ENCODE results near the gene LGALS7B. TPM values are rescaled to one million over a fixed set of nuclear protein-coding genes. Genes with fewer than 3 reads are reported as not detected.

LGALS7B gene
- total RNA-seq (1 to 10 TPM in 1 of 2 donors, not detected in 1; 1.9 TPM), polyA plus RNA-seq (ENCODE audit: insufficient read length in 2 of 2) (1 to 10 TPM in 1 of 2 donors, not detected in 1; 2.6 TPM)
- long read RNA-seq, donor 1, partial matches to known transcripts = 0 of 1 reads
- long read RNA-seq, donor 1, other reads (novel, unspliced or antisense) = 0 of 1 reads
- long read RNA-seq, donor 2 = 0 reads
- long read RNA-seq, donor 3 = 0 reads
- long read RNA-seq, donor 4, partial matches to known transcripts = 0 of 2 reads
- long read RNA-seq, donor 4, other reads (novel, unspliced or antisense) = 0 of 2 reads

GRCh38 chr19:38788478-38789243, at the start of gene LGALS7B:
LGALS7B (plus strand) TSS chr19:38789200; CDS start chr19:38789227, 27 bp downstream.
- Histone ChIP-seq H3K27me3 (ENCODE audit: control insufficient read depth, insufficient read depth, low read length) (peaks cover 4% of the 10 kb centered on the region), H3K36me3 (ENCODE audit: control insufficient read depth, insufficient read depth, low read length) (no peaks in the 10 kb centered on the region), H3K4me3 (ENCODE audit: low read depth, low read length) (no peak within 1 kb of the TSS), H3K27ac (ENCODE audit: low read depth, low read length) (no peak within 1 kb of the TSS), H3K4me1 (ENCODE audit: control insufficient read depth, insufficient read depth, low read length) (peaks cover 9% of the 10 kb centered on the region), H3K9me3 (ENCODE audit: control insufficient read depth, insufficient read depth, low read length) (no peaks in the 10 kb centered on the region)
- DNase-seq (ENCODE audit: low read depth in 4 of 6, low spot score in 6 of 6) = no peak
- WGBS (ENCODE audit: insufficient coverage) = 54% methylated on average over 8 of the region's 17 CpGs

- Histone ChIP-seq H3K36me3 (ENCODE audit: control insufficient read depth, insufficient read depth, low read length) (no peaks in the 10 kb centered on the region), H3K4me3 (ENCODE audit: low read depth, low read length) (no peak overlapping the region), H3K27me3 (ENCODE audit: control insufficient read depth, insufficient read depth, low read length) (peaks cover 15% of the 10 kb centered on the region), H3K27ac (ENCODE audit: low read depth, low read length) (no peak overlapping the region), H3K9me3 (ENCODE audit: control insufficient read depth, insufficient read depth, low read length) (no peaks in the 10 kb centered on the region), H3K4me1 (ENCODE audit: control insufficient read depth, insufficient read depth, low read length) (peaks cover 15% of the 10 kb centered on the region)
- WGBS (ENCODE audit: insufficient coverage) = 83% methylated on average over 12 of the region's 16 CpGs
- no peak for DNase-seq (ENCODE audit: low read depth in 4 of 6, low spot score in 6 of 6)
Observed at GRCh38 chr19:38739440-38740256, 49.4 kb upstream of the LGALS7B start.

GRCh38 chr19:38740257-38740592, 48.8 kb upstream of the LGALS7B start:
- Histone ChIP-seq H3K9me3 (ENCODE audit: control insufficient read depth, insufficient read depth, low read length) (no peaks in the 10 kb centered on the region), H3K27me3 (ENCODE audit: control insufficient read depth, insufficient read depth, low read length) (peaks cover 13% of the 10 kb centered on the region), H3K36me3 (ENCODE audit: control insufficient read depth, insufficient read depth, low read length) (no peaks in the 10 kb centered on the region), H3K27ac (ENCODE audit: low read depth, low read length) (no peak overlapping the region), H3K4me1 (ENCODE audit: control insufficient read depth, insufficient read depth, low read length) (peaks cover 9% of the 10 kb centered on the region), H3K4me3 (ENCODE audit: low read depth, low read length) (no peak overlapping the region)
- no peak for DNase-seq (ENCODE audit: low read depth in 4 of 6, low spot score in 6 of 6)
- whole genome bisulfite sequencing (ENCODE audit: insufficient coverage) = 91% methylated on average over 6 of the region's 9 CpGs

- H3K27ac ChIP-seq (ENCODE audit: low read depth, low read length) = no peak overlapping the region
- no peak overlapping the region for H3K4me3 ChIP-seq (ENCODE audit: low read depth, low read length)
- WGBS (ENCODE audit: insufficient coverage) = 100% methylated on average over 2 of the region's 2 CpGs
- peaks cover 12% of the 10 kb centered on the region for H3K27me3 ChIP-seq (ENCODE audit: control insufficient read depth, insufficient read depth, low read length)
- no peaks in the 10 kb centered on the region for H3K36me3 ChIP-seq (ENCODE audit: control insufficient read depth, insufficient read depth, low read length)
- peaks cover 7% of the 10 kb centered on the region for H3K4me1 ChIP-seq (ENCODE audit: control insufficient read depth, insufficient read depth, low read length)
- H3K9me3 ChIP-seq (ENCODE audit: control insufficient read depth, insufficient read depth, low read length) = no peaks in the 10 kb centered on the region
- DNase-seq (ENCODE audit: low read depth in 4 of 6, low spot score in 6 of 6) = no peak
Observed at GRCh38 chr19:38740932-38741331, 48.1 kb upstream of the LGALS7B start.

- Histone ChIP-seq H3K36me3 (ENCODE audit: control insufficient read depth, insufficient read depth, low read length) (no peaks in the 10 kb centered on the region), H3K9me3 (ENCODE audit: control insufficient read depth, insufficient read depth, low read length) (no peaks in the 10 kb centered on the region), H3K27me3 (ENCODE audit: control insufficient read depth, insufficient read depth, low read length) (peaks cover 7% of the 10 kb centered on the region), H3K4me3 (ENCODE audit: low read depth, low read length) (no peak overlapping the region), H3K27ac (ENCODE audit: low read depth, low read length) (no peak overlapping the region), H3K4me1 (ENCODE audit: control insufficient read depth, insufficient read depth, low read length) (peaks cover under 1% of the 10 kb centered on the region)
- 96% methylated on average over 15 of the region's 15 CpGs for WGBS (ENCODE audit: insufficient coverage)
- DNase-seq (ENCODE audit: low read depth in 4 of 6, low spot score in 6 of 6) = no peak
Observed at GRCh38 chr19:38741670-38742069, 47.3 kb upstream of the LGALS7B start.

- WGBS (ENCODE audit: insufficient coverage) = 95% methylated on average over 9 of the region's 9 CpGs
- Histone ChIP-seq H3K36me3 (ENCODE audit: control insufficient read depth, insufficient read depth, low read length) (no peaks in the 10 kb centered on the region), H3K27me3 (ENCODE audit: control insufficient read depth, insufficient read depth, low read length) (peaks cover 5% of the 10 kb centered on the region), H3K4me3 (ENCODE audit: low read depth, low read length) (no peak overlapping the region), H3K9me3 (ENCODE audit: control insufficient read depth, insufficient read depth, low read length) (no peaks in the 10 kb centered on the region), H3K27ac (ENCODE audit: low read depth, low read length) (no peak overlapping the region), H3K4me1 (ENCODE audit: control insufficient read depth, insufficient read depth, low read length) (no peaks in the 10 kb centered on the region)
- no peak for DNase-seq (ENCODE audit: low read depth in 4 of 6, low spot score in 6 of 6)
Observed at GRCh38 chr19:38742296-38742695, 46.7 kb upstream of the LGALS7B start.

- 74% methylated on average over 6 of the region's 6 CpGs for WGBS (ENCODE audit: insufficient coverage)
- no peaks in the 10 kb centered on the region for H3K36me3 ChIP-seq (ENCODE audit: control insufficient read depth, insufficient read depth, low read length)
- no peak overlapping the region for H3K27ac ChIP-seq (ENCODE audit: low read depth, low read length)
- H3K4me1 ChIP-seq (ENCODE audit: control insufficient read depth, insufficient read depth, low read length) = no peaks in the 10 kb centered on the region
- no peaks in the 10 kb centered on the region for H3K27me3 ChIP-seq (ENCODE audit: control insufficient read depth, insufficient read depth, low read length)
- no peak overlapping the region for H3K4me3 ChIP-seq (ENCODE audit: low read depth, low read length)
- DNase-seq (ENCODE audit: low read depth in 4 of 6, low spot score in 6 of 6) = no peak
- H3K9me3 ChIP-seq (ENCODE audit: control insufficient read depth, insufficient read depth, low read length) = no peaks in the 10 kb centered on the region
Observed at GRCh38 chr19:38742906-38743305, 46.1 kb upstream of the LGALS7B start.

GRCh38 chr19:38743394-38744297, 45.4 kb upstream of the LGALS7B start:
- Histone ChIP-seq H3K4me1 (ENCODE audit: control insufficient read depth, insufficient read depth, low read length) (no peaks in the 10 kb centered on the region), H3K27ac (ENCODE audit: low read depth, low read length) (no peak overlapping the region), H3K4me3 (ENCODE audit: low read depth, low read length) (no peak overlapping the region), H3K36me3 (ENCODE audit: control insufficient read depth, insufficient read depth, low read length) (no peaks in the 10 kb centered on the region), H3K9me3 (ENCODE audit: control insufficient read depth, insufficient read depth, low read length) (no peaks in the 10 kb centered on the region), H3K27me3 (ENCODE audit: control insufficient read depth, insufficient read depth, low read length) (no peaks in the 10 kb centered on the region)
- 66% methylated on average over 19 of the region's 20 CpGs for WGBS (ENCODE audit: insufficient coverage)
- DNase-seq (ENCODE audit: low read depth in 4 of 6, low spot score in 6 of 6) = no peak

GRCh38 chr19:38744298-38744681, 44.7 kb upstream of the LGALS7B start, which contains the start of gene CAPN12:
CAPN12 (minus strand) TSS chr19:38744474; CDS start chr19:38744165, 309 bp downstream.
- no peaks in the 10 kb centered on the region for H3K27me3 ChIP-seq (ENCODE audit: control insufficient read depth, insufficient read depth, low read length)
- no peaks in the 10 kb centered on the region for H3K36me3 ChIP-seq (ENCODE audit: control insufficient read depth, insufficient read depth, low read length)
- H3K27ac ChIP-seq (ENCODE audit: low read depth, low read length) = no peak within 1 kb of the TSS
- no peaks in the 10 kb centered on the region for H3K4me1 ChIP-seq (ENCODE audit: control insufficient read depth, insufficient read depth, low read length)
- no peaks in the 10 kb centered on the region for H3K9me3 ChIP-seq (ENCODE audit: control insufficient read depth, insufficient read depth, low read length)
- WGBS (ENCODE audit: insufficient coverage) = 92% methylated on average over 7 of the region's 10 CpGs
- no peak for DNase-seq (ENCODE audit: low read depth in 4 of 6, low spot score in 6 of 6)
- H3K4me3 ChIP-seq (ENCODE audit: low read depth, low read length) = no peak within 1 kb of the TSS

All from spinal cord (tissue), 10 donors.